ENCODE results near the gene PPP2R2B.

GRCh38 chr5:146815411-146815810, 63.1 kb downstream of the PPP2R2B start:
- no peak for TF ChIP-seq CTCF (IDR thresholded peaks at IDR 0.05; ENCODE audit: low read length)
- TF ChIP-seq EZH2phosphoT487 (IDR thresholded peaks at IDR 0.05; ENCODE audit: low read length): no peak
- no peak for TF ChIP-seq EZH2 (optimal IDR thresholded peaks at IDR 0.05; ENCODE audit: low read depth, low read length)
